ENCODE measurements around the gene SOCS4.
A peak's percentile ranks its signal among the peaks of the same experiment; 100 is the strongest.

The SOCS4 gene

GRCh38 chr14:55052269-55052930 lies 25.4 kb downstream of the SOCS4 start:
- H3K4me1 ChIP-seq: peaks cover 0 to 58% (median 16%) of the 10 kb centered on the region in 4 donors
- peak overlapping the region; percentile 91 to 94 for H3K4me3 ChIP-seq
- DNase-seq: no peak
- no peaks in the 10 kb centered on the region for H3K9me3 ChIP-seq
- peak overlapping the region; percentile 99 to 100 for H3K27ac ChIP-seq
- TF ChIP-seq CTCF (IDR thresholded peaks at IDR 0.05): no peak
- no peaks in the 10 kb centered on the region for H3K27me3 ChIP-seq
- intact Hi-C loops (cut with DNase I; ENCODE audit: low total_unique reads): no loop called here
- H3K36me3 ChIP-seq: peaks cover 0 to 9% (median 0%) of the 10 kb centered on the region in 3 donors

GRCh38 chr14:55053018-55053417 lies 26.0 kb downstream of the SOCS4 start:
- peak overlapping the region; percentile 99 to 100 for H3K27ac ChIP-seq
- intact Hi-C loops (cut with DNase I; ENCODE audit: low total_unique reads): no loop called here
- H3K9me3 ChIP-seq: no peaks in the 10 kb centered on the region
- DNase-seq: no peak
- H3K36me3 ChIP-seq: peaks cover 0 to 15% (median 3%) of the 10 kb centered on the region in 3 donors
- H3K4me1 ChIP-seq: peaks cover 0 to 61% (median 17%) of the 10 kb centered on the region in 4 donors
- H3K4me3 ChIP-seq: peak overlapping the region; percentile 91 to 94
- H3K27me3 ChIP-seq: no peaks in the 10 kb centered on the region
- no peak for TF ChIP-seq CTCF (IDR thresholded peaks at IDR 0.05)

GRCh38 chr14:55053500-55053899 lies 26.5 kb downstream of the SOCS4 start:
- intact Hi-C loops (cut with DNase I; ENCODE audit: low total_unique reads): no loop called here
- no peak for DNase-seq
- Histone ChIP-seq H3K9me3 (no peaks in the 10 kb centered on the region), H3K27ac (peak overlapping the region; percentile 99 to 100), H3K36me3 (peaks cover 0 to 19% (median 8%) of the 10 kb centered on the region in 3 donors), H3K4me3 (peak overlapping the region; percentile 91 to 94), H3K27me3 (no peaks in the 10 kb centered on the region), H3K4me1 (peaks cover 0 to 65% (median 19%) of the 10 kb centered on the region in 4 donors)
- TF ChIP-seq CTCF (IDR thresholded peaks at IDR 0.05): no peak

- H3K27me3 ChIP-seq: no peaks in the 10 kb centered on the region
- no peaks in the 10 kb centered on the region for H3K9me3 ChIP-seq
- TF ChIP-seq CTCF (IDR thresholded peaks at IDR 0.05): no peak
- H3K4me3 ChIP-seq: no peak overlapping the region
- peak overlapping the region in 1 of 2 donors; percentile 99 for H3K27ac ChIP-seq
- intact Hi-C loops (cut with DNase I; ENCODE audit: low total_unique reads): no loop called here
- DNase-seq: no peak
- peaks cover 0 to 19% (median 10%) of the 10 kb centered on the region in 3 donors for H3K36me3 ChIP-seq
- peaks cover 0 to 66% (median 19%) of the 10 kb centered on the region in 4 donors for H3K4me1 ChIP-seq
Measured at GRCh38 chr14:55054098-55054497, 27.1 kb downstream of the SOCS4 start.

GRCh38 chr14:55057919-55058318 lies 30.9 kb downstream of the SOCS4 start:
- H3K4me1 ChIP-seq: peaks cover 0 to 84% (median 20%) of the 10 kb centered on the region in 4 donors

More at GRCh38 chr14:55057919-55058318, 30.9 kb downstream of the SOCS4 start:
- Histone ChIP-seq H3K27me3 (no peaks in the 10 kb centered on the region), H3K9me3 (no peaks in the 10 kb centered on the region), H3K36me3 (peaks cover 4 to 24% (median 14%) of the 10 kb centered on the region in 3 donors), H3K4me3 (no peak overlapping the region), H3K27ac (no peak overlapping the region)
- TF ChIP-seq CTCF (IDR thresholded peaks at IDR 0.05): no peak
- DNase-seq: no peak
- intact Hi-C loops (cut with DNase I; ENCODE audit: low total_unique reads): no loop called here

All from tibial artery (tissue), 4 donors.